GM18867 (cell line): ENCODE results near the gene TSHZ1.

ENCODE experiments used
- ATAC-seq: cut with Tn5 transposase; IDR thresholded peaks from one replicate; pipeline ENCODE4 v1.9.1; 2021; ENCODE audit warnings: mild to moderate bottlenecking, moderate library complexity; ENCODE audit not compliant: unreplicated experiment

The TSHZ1 gene

GRCh38 chr18:75210274-75211001, at the start of gene TSHZ1:
Gene TSHZ1, plus strand, starts transcription at chr18:75210797. Its CDS starts 1,080 bp downstream, at chr18:75211877.
- ATAC-seq, result peak; percentile 37

- peak; percentile 76 for ATAC-seq
These were observed 49.2 kb upstream of the TSHZ1 start for GRCh38 chr18:75161256-75162028.

- ATAC-seq, result no peak
These were observed 48.1 kb upstream of the TSHZ1 start for GRCh38 chr18:75162467-75162866.

GRCh38 chr18:75162978-75163377, 47.6 kb upstream of the TSHZ1 start:
- ATAC-seq, result no peak

GRCh38 chr18:75163736-75164135, 46.9 kb upstream of the TSHZ1 start:
- ATAC-seq, result no peak

- no peak for ATAC-seq
These were observed 46.1 kb upstream of the TSHZ1 start for GRCh38 chr18:75164479-75164878.

- no peak for ATAC-seq
These were observed 44.7 kb upstream of the TSHZ1 start for GRCh38 chr18:75165926-75166325.

- no peak for ATAC-seq
These were observed 43.5 kb upstream of the TSHZ1 start for GRCh38 chr18:75167137-75167536.

GRCh38 chr18:75167759-75168618, 42.6 kb upstream of the TSHZ1 start:
- ATAC-seq, result no peak

- ATAC-seq, result no peak
These were observed 42.0 kb upstream of the TSHZ1 start for GRCh38 chr18:75168619-75169018.

- no peak for ATAC-seq
These were observed 41.2 kb upstream of the TSHZ1 start for GRCh38 chr18:75169411-75169810.

- no peak for ATAC-seq
These were observed 40.4 kb upstream of the TSHZ1 start for GRCh38 chr18:75170022-75170789.

GRCh38 chr18:75170916-75171315, 39.7 kb upstream of the TSHZ1 start:
- ATAC-seq, result no peak

GRCh38 chr18:75172299-75173124, 38.1 kb upstream of the TSHZ1 start:
- ATAC-seq, result peak; percentile 9

GRCh38 chr18:75173125-75173432, 37.5 kb upstream of the TSHZ1 start:
- ATAC-seq, result peak; percentile 99

GRCh38 chr18:75173738-75174137, 36.9 kb upstream of the TSHZ1 start:
- ATAC-seq, result no peak

- no peak for ATAC-seq
These were observed 33.7 kb upstream of the TSHZ1 start for GRCh38 chr18:75176849-75177248.

- ATAC-seq, result no peak
These were observed 32.2 kb upstream of the TSHZ1 start for GRCh38 chr18:75178376-75178775.

GRCh38 chr18:75179819-75180600, 30.6 kb upstream of the TSHZ1 start:
- no peak for ATAC-seq
